ENCODE results near the gene ARMC5.
"Not testable (repeated sequence)": the region's sequence is repeated elsewhere in the genome, so short reads cannot be mapped to it uniquely, and the experiment has no call there.

The ARMC5 gene

DNA sequence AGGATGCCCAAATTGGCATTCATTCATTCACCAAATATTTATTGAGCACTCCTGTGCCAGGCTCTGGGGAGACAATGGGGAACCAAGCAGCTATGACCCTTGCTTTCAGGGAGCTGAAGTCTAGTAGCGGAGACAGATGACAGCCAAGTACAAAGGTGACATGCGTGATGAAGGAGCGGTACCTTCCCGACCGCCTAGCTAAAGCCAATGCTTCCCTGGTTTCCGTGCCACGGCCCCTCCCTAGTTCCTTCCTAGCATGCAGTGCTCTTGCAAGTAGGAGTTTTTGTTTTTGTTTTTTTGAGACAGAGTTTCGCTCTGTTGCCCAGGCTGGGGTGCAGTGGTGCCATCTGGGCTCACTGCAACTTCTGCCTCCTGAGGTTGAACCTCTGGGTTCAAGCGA lies 20.4 kb downstream of the ARMC5 start:
- ChIA-PET POLR2A (no interaction called here), CTCF (interaction anchor here (1.3 to 4.3 kb wide), 2 partner anchors 19 to 23 kb away, joined by 3 to 21 read pairs; partner anchors contain the start of gene ARMC5)
- TF ChIP-seq, protein P1, sequence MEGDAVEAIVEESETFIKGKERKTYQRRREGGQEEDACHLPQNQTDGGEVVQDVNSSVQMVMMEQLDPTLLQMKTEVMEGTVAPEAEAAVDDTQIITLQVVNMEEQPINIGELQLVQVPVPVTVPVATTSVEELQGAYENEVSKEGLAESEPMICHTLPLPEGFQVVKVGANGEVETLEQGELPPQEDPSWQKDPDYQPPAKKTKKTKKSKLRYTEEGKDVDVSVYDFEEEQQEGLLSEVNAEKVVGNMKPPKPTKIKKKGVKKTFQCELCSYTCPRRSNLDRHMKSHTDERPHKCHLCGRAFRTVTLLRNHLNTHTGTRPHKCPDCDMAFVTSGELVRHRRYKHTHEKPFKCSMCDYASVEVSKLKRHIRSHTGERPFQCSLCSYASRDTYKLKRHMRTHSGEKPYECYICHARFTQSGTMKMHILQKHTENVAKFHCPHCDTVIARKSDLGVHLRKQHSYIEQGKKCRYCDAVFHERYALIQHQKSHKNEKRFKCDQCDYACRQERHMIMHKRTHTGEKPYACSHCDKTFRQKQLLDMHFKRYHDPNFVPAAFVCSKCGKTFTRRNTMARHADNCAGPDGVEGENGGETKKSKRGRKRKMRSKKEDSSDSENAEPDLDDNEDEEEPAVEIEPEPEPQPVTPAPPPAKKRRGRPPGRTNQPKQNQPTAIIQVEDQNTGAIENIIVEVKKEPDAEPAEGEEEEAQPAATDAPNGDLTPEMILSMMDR (IDR thresholded peaks at IDR 0.05; ENCODE audit: control extremely low read depth, extremely low read depth, low read depth, missing control alignments), result no peak
- DNase-seq (ENCODE audit: extremely low spot score), result no peak

DNA sequence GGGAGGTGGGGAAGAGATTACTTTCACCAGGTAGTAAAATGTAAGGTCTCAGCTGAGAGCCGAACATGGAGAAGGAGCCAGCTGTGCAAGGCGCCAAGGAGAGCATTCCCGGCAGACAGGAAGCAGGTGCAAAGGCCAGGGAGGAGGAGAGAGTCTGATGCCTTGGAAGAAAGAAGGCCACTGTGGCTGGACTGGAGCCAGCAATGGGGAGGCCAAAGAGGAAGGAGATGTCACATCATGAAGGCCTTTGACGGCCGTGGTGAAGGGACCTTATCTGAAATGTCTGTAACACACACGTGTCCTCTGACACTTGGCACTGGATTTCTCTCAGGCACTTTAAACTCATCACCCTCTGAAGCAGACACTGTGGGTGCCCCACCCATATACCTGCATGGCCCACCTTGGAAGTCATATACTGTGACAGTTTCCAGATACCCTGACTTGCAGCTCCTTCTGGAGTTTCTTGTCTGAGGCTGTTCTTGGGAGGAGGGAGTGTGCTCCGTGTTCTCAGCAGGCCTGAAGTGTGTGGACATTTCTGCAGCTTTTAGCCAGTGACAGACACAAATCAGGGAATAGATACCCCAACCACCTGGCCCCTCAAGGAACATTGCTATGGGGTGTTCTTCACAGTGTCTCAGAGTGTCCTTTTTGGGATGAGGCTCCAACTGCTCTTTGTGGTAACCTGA lies 21.7 kb downstream of the ARMC5 start:
- TF ChIP-seq, protein P1 (IDR thresholded peaks at IDR 0.05; ENCODE audit: control extremely low read depth, extremely low read depth, low read depth, missing control alignments), result no peak
- POLR2A ChIA-PET, result no interaction called here
- no peak for DNase-seq (ENCODE audit: extremely low spot score)
- CTCF ChIA-PET, result interaction anchor here (1.3 kb wide), 1 partner anchor 22 kb away, joined by 3 read pairs; no protein-coding TSS in a partner anchor

DNA sequence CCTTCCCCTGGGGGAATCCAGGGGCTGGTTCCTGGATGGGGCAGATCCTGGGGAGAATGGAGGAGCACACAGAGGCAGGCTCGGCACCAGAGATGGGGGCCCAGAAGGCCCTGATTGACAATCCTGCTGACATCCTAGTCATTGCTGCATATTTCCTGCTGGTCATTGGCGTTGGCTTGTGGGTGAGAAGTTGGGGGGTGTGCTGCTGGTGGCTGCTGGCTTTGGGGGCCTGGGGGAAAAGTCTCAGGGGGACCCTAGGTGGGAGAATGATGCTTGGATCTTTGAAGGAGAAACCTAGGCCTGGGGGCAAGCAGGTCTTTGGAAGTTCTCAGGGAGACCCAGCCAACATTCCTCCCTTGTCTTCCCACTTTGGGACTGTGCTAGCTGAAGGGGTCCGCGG lies 23.8 kb downstream of the ARMC5 start, which contains the start of gene SLC5A2:
SLC5A2 (plus strand) TSS at position 43 of the 400 bp plus-strand sequence; CDS start at position 57, 14 bp downstream.
- CTCF ChIA-PET, result interaction anchor here (1.1 to 1.7 kb wide), 3 partner anchors 16 to 24 kb away, joined by 3 to 5 read pairs (median 4); partner anchors contain the start of gene ARMC5
- TF ChIP-seq, protein P1 (IDR thresholded peaks at IDR 0.05; ENCODE audit: control extremely low read depth, extremely low read depth, low read depth, missing control alignments), result no peak
- DNase-seq (ENCODE audit: extremely low spot score), result no peak
- POLR2A ChIA-PET, result no interaction called here

DNA sequence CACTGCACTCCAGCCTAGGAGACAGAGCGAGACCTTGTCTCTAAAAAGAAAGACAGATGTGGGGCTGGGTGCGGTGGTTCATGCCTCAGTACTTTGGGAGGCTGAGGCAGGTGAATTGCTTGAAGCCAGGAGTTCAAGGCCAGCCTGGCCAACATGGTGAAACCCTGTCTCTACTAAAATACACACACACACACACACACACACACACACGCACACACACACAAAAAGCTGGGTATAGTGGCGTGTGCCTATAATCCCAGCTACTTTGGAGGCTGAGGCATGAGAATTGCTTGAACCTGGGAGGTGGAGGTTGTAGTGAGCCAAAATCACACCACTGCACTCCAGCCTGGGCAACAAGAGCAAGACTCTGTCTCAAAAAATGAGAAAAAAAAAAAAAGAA lies 24.7 kb downstream of the ARMC5 start:
- DNase-seq (ENCODE audit: extremely low spot score); CTCF ChIA-PET; POLR2A ChIA-PET: not testable (repeated sequence)

DNA sequence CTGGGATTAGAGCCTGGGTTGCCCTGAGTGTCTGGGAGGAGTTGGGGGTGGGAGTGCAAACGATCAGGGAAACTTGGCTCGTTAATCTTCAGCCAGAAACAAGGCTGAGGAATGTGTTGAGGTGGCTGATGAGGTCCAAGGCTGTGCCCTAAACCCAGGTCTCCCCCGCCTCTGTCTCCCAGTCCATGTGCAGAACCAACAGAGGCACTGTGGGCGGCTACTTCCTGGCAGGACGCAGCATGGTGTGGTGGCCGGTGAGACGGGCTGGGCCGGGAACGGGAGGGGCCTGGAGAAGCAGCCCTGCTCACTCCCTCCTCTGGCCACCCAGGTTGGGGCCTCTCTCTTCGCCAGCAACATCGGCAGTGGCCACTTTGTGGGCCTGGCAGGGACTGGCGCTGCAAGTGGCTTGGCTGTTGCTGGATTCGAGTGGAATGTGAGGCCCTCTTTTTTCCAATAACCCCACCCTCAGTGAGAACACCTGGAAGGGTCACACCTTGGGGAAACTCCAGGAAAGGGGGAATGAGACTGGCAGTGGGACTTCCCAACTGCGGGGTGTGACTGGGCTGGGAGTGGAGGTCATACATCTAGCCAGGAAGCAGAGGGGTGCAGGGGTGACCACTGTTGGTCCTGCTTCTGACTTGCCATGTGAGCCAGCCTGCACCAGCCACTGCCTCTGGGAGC lies 25.3 kb downstream of the ARMC5 start:
- CTCF ChIA-PET, result interaction anchor here (1.3 to 2.4 kb wide), 2 partner anchors 18 to 25 kb away, joined by 3 to 12 read pairs; partner anchors contain the start of gene ARMC5
- POLR2A ChIA-PET, result no interaction called here
- no peak for DNase-seq (ENCODE audit: extremely low spot score)
- TF ChIP-seq, protein P1 (IDR thresholded peaks at IDR 0.05; ENCODE audit: control extremely low read depth, extremely low read depth, low read depth, missing control alignments), result no peak

DNA sequence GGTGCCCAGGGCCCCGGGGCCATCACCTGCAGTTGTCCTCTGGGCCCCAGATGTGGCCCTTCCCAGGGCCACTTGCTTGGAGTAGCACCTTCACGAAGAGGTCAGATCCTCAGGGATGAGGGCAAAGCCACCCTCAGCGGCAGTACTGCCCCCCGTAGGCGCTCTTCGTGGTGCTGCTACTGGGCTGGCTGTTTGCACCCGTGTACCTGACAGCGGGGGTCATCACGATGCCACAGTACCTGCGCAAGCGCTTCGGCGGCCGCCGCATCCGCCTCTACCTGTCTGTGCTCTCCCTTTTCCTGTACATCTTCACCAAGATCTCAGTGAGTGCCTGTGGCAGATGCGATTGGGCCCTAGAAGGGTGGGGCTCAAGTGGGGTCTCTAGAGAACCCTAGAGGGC lies 26.3 kb downstream of the ARMC5 start:
- DNase-seq (ENCODE audit: extremely low spot score), result no peak
- CTCF ChIA-PET, result interaction anchor here (1.3 to 2.4 kb wide), 2 partner anchors 18 to 26 kb away, joined by 3 to 12 read pairs; partner anchors contain the start of gene ARMC5
- TF ChIP-seq, protein P1 (IDR thresholded peaks at IDR 0.05; ENCODE audit: control extremely low read depth, extremely low read depth, low read depth, missing control alignments), result no peak
- POLR2A ChIA-PET, result no interaction called here

DNA sequence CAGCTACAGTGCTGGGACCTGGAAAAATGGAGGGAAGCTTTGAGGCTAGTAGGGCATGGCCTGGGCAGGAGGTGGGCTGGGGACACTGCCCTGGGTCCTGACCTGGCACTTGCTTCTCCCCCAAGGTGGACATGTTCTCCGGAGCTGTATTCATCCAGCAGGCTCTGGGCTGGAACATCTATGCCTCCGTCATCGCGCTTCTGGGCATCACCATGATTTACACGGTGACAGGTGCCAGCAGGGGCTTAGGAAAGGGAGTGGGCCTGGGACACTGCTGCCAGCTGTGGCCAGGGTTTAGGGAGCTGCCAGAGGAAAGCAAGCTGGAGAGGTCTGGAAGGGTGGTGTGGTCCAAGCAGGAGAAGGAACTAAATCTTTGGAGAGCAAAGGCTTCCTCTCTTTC lies 26.7 kb downstream of the ARMC5 start:
- ChIA-PET CTCF (interaction anchor here (1.3 to 2.4 kb wide), 3 partner anchors 10 to 26 kb away, joined by 3 to 12 read pairs (median 5); partner anchors contain the start of gene ARMC5), POLR2A (no interaction called here)
- DNase-seq (ENCODE audit: extremely low spot score), result no peak
- TF ChIP-seq, protein P1 (IDR thresholded peaks at IDR 0.05; ENCODE audit: control extremely low read depth, extremely low read depth, low read depth, missing control alignments), result no peak
